H54 (cell line): ENCODE data around the gene PDAP1.
"Not testable (repeated sequence)": the region's sequence is repeated elsewhere in the genome, so short reads cannot be mapped to it uniquely, and the experiment has no call there.

Source experiments
- DNase-seq: peaks from one replicate; pipeline ENCODE4 v3.0.0; 2011; ENCODE audit warnings: low spot score, mixed read lengths; ENCODE audit not compliant: insufficient read length
- FAIRE-seq: peaks from 3 replicates; lab custom pipeline; 2011; peaks lifted over from hg19 to GRCh38; lab: Jason Lieb, UNC
- POLR2A ChIP-seq: IDR thresholded peaks from 2 replicates; pipeline ENCODE4 v1.6.1; 2011; ENCODE audit warnings: low read depth, mild to moderate bottlenecking, low read length

PDAP1 gene

GRCh38 chr7:99418260-99418659 is 9.9 kb upstream of the PDAP1 start:
- no peak for FAIRE-seq
- no peak for TF ChIP-seq POLR2A
- no peak for DNase-seq

GRCh38 chr7:99415513-99416127 is 7.2 kb upstream of the PDAP1 start:
- FAIRE-seq, DNase-seq: not testable (repeated sequence)

GRCh38 chr7:99410635-99411034 is 2.2 kb upstream of the PDAP1 start:
- FAIRE-seq = no peak
- DNase-seq = no peak
- TF ChIP-seq POLR2A = no peak

- DNase-seq (no peak), FAIRE-seq (no peak)
- no peak for TF ChIP-seq POLR2A
These were observed 1.4 kb upstream of the PDAP1 start for GRCh38 chr7:99409806-99410205.

GRCh38 chr7:99409192-99409572 is 785 bp upstream of the PDAP1 start:
- FAIRE-seq = no peak
- DNase-seq = no peak

GRCh38 chr7:99407872-99408378 is 472 bp downstream of the PDAP1 start:
- DNase-seq (peak; percentile 61), FAIRE-seq (no peak)
- 0 out of 2 replicates have a peak, but pooled peaks have one; percentile 36 for TF ChIP-seq POLR2A

More at GRCh38 chr7:99409192-99409572, 785 bp upstream of the PDAP1 start:
- TF ChIP-seq POLR2A = no peak

GRCh38 chr7:99406557-99406956 is 1.8 kb downstream of the PDAP1 start:
- FAIRE-seq = no peak
- no peak for TF ChIP-seq POLR2A
- DNase-seq = no peak

- FAIRE-seq (no peak), DNase-seq (no peak)
- no peak for TF ChIP-seq POLR2A
These were observed 3.4 kb downstream of the PDAP1 start for GRCh38 chr7:99404977-99405320.

GRCh38 chr7:99404235-99404976 is 4.0 kb downstream of the PDAP1 start:
- no peak for FAIRE-seq
- DNase-seq = peak; percentile 64
- no peak for TF ChIP-seq POLR2A

GRCh38 chr7:99403764-99404163 is 4.6 kb downstream of the PDAP1 start:
- TF ChIP-seq POLR2A = no peak
- FAIRE-seq = no peak

GRCh38 chr7:99402854-99403253 is 5.5 kb downstream of the PDAP1 start:
- no peak for FAIRE-seq
- DNase-seq = no peak
- TF ChIP-seq POLR2A = no peak

More at GRCh38 chr7:99403764-99404163, 4.6 kb downstream of the PDAP1 start:
- no peak for DNase-seq

- no peak for TF ChIP-seq POLR2A
- no peak for DNase-seq
- FAIRE-seq = no peak
These were observed 8.8 kb downstream of the PDAP1 start for GRCh38 chr7:99399597-99399996.

- FAIRE-seq (no peak), DNase-seq (no peak)
- no peak for TF ChIP-seq POLR2A
These were observed 9.4 kb downstream of the PDAP1 start for GRCh38 chr7:99398891-99399445.

- no peak for DNase-seq
- TF ChIP-seq POLR2A = no peak
- no peak for FAIRE-seq
These were observed 11.0 kb downstream of the PDAP1 start for GRCh38 chr7:99397297-99397983.
